Erythroblast (primary cell): ENCODE measurements around the gene ABHD4.
"Not testable (repeated sequence)": the region's sequence is repeated elsewhere in the genome, so short reads cannot be mapped to it uniquely, and the experiment has no call there.

Experiments used
- GATA1 ChIP-seq: IDR thresholded peaks from 2 replicates; pipeline ENCODE4 v1.6.1; 2011; ENCODE audit warnings: low read depth, mild to moderate bottlenecking, control low read depth, low read length, moderate library complexity
- POLR2A ChIP-seq: IDR thresholded peaks from 2 replicates; pipeline ENCODE4 v1.6.1; 2011; ENCODE audit warnings: mild to moderate bottlenecking, low read length

GRCh38 chr14:22587677-22588422, 10.2 kb upstream of the ABHD4 start:
- not testable (repeated sequence) for TF ChIP-seq POLR2A, GATA1
